Prostate gland (tissue), 2 donors: ENCODE data around the gene XRN2. TPM values are rescaled to one million over a fixed set of nuclear protein-coding genes. Genes with fewer than 3 reads are reported as not detected.
"Not testable (repeated sequence)": the region's sequence is repeated elsewhere in the genome, so short reads cannot be mapped to it uniquely, and the experiment has no call there.

Source experiments
- DNase-seq: peaks from one replicate; pipeline ENCODE4 v3.0.0-alpha.2; 2019; ENCODE audit warnings: low spot score
- H3K27ac ChIP-seq, 2 donors: fragments of 200-600 bp; sonication (generic); 2 replicates each; pipeline ENCODE4 v1.5.1; 2017 to 2019
- H3K27me3 ChIP-seq: fragments of 200-600 bp; sonication (generic); replicated peaks from 2 replicates; pipeline ENCODE4 v1.5.1; 2019; ENCODE audit not compliant: insufficient read depth
- H3K36me3 ChIP-seq, 2 donors: fragments of 200-600 bp; sonication (generic); 1 replicate in 1 of 2; 2 replicates in 1 of 2; pipeline versions ENCODE4 v1.5.1 to v1.8.1; 2017 to 2019
- H3K4me1 ChIP-seq: fragments of 200-600 bp; sonication (generic); replicated peaks from 2 replicates; pipeline ENCODE4 v1.5.1; 2019
- H3K4me3 ChIP-seq, 2 donors: fragments of 200-600 bp; sonication (generic); 2 replicates each; pipeline ENCODE4 v1.5.1; 2017 to 2019
- H3K9me3 ChIP-seq: fragments of 200-600 bp; sonication (generic); 2 replicates; pipeline ENCODE4 v1.5.1; 2017
- CTCF ChIP-seq, 4 experiments: fragments of 200-600 bp in 2 of 4; fragments of 450-650 bp in 2 of 4; sonication (generic) in 2 of 4; IDR thresholded peaks; 1 replicate in 3 of 4; 2 replicates in 1 of 4; pipeline ENCODE4 v1.5.1; 2016 to 2019; ENCODE audit warnings: antibody characterized with exemption in 4 of 4, mild to moderate bottlenecking in 2 of 4, moderate library complexity in 2 of 4
- POLR2A ChIP-seq: fragments of 450-650 bp; IDR thresholded peaks from one replicate; pipeline ENCODE4 v1.6.1; 2016; ENCODE audit warnings: antibody characterized with exemption, mild to moderate bottlenecking
- POLR2AphosphoS5 ChIP-seq: sonication (generic); formaldehyde crosslinking; IDR thresholded peaks from one replicate; pipeline ENCODE4 v1.6.1; 2017; ENCODE audit warnings: antibody characterized with exemption
- WGBS: methylation state at CpG from one replicate; pipeline ENCODE4 v1.1.5; 2018; 5-methylcytosine and 5-hydroxymethylcytosine counted together
- intact Hi-C: fragments of 100-400 bp; cut with DNase I; formaldehyde crosslinking; loops from one replicate; pipeline ENCODE4 v1.14.2; 2022
- total RNA-seq, 2 donors: library from RNA; depleted of rRNA; stranded (reverse); fragments of >200 nt; gene quantifications; one replicate each; pipeline ENCODE4 v1.1.0, GENCODE V29; 2016

The XRN2 gene
- total RNA-seq, 2 donors from 2014 or later, result 49.4 to 51.3 TPM

- WGBS, result 76% methylated on average over 2 of the region's 2 CpGs
- no peak for DNase-seq
- H3K4me3 ChIP-seq, result no peak overlapping the region
- TF ChIP-seq CTCF (IDR thresholded peaks at IDR 0.05), result no peak
- no peak for TF ChIP-seq POLR2AphosphoS5
- TF ChIP-seq POLR2A, result no peak
- H3K36me3 ChIP-seq, result no peaks in the 10 kb centered on the region
- H3K27ac ChIP-seq, result no peak overlapping the region
- no peaks in the 10 kb centered on the region for H3K4me1 ChIP-seq
- H3K27me3 ChIP-seq, result no peaks in the 10 kb centered on the region
- intact Hi-C loops, result no loop called here
- H3K9me3 ChIP-seq, result no peaks in the 10 kb centered on the region
Observed at GRCh38 chr20:21361266-21361665, 58.1 kb downstream of the XRN2 start.

GRCh38 chr20:21364413-21364812 is 61.3 kb downstream of the XRN2 start:
- WGBS, result 98% methylated on average over 6 of the region's 6 CpGs
- H3K36me3 ChIP-seq, result peaks cover 0 to 4% of the 10 kb centered on the region in 2 donors
- no peak for TF ChIP-seq CTCF (IDR thresholded peaks at IDR 0.05)
- TF ChIP-seq POLR2AphosphoS5, result no peak
- no peak for TF ChIP-seq POLR2A
- no peak overlapping the region for H3K4me3 ChIP-seq
- intact Hi-C loops, result no loop called here
- no peak overlapping the region for H3K27ac ChIP-seq
- H3K9me3 ChIP-seq, result no peaks in the 10 kb centered on the region
- DNase-seq, result no peak
- no peaks in the 10 kb centered on the region for H3K4me1 ChIP-seq
- no peaks in the 10 kb centered on the region for H3K27me3 ChIP-seq

- no peak for DNase-seq
Observed at GRCh38 chr20:21365771-21366170, 62.6 kb downstream of the XRN2 start.

GRCh38 chr20:21366273-21366672 is 63.1 kb downstream of the XRN2 start:
- H3K27me3 ChIP-seq, intact Hi-C loops, H3K4me1 ChIP-seq, H3K27ac ChIP-seq, DNase-seq, H3K4me3 ChIP-seq, H3K36me3 ChIP-seq, H3K9me3 ChIP-seq: not testable (repeated sequence)
- WGBS, result 83% methylated on average over 9 of the region's 9 CpGs

More at GRCh38 chr20:21365771-21366170, 62.6 kb downstream of the XRN2 start:
- no peak for TF ChIP-seq CTCF (IDR thresholded peaks at IDR 0.05)
- no peak for TF ChIP-seq POLR2AphosphoS5
- no peak for TF ChIP-seq POLR2A
- H3K27me3 ChIP-seq, result no peaks in the 10 kb centered on the region
- intact Hi-C loops, result no loop called here
- H3K27ac ChIP-seq, result no peak overlapping the region
- H3K4me3 ChIP-seq, result no peak overlapping the region
- no peaks in the 10 kb centered on the region for H3K9me3 ChIP-seq
- no peaks in the 10 kb centered on the region for H3K4me1 ChIP-seq
- peaks cover 0 to 4% of the 10 kb centered on the region in 2 donors for H3K36me3 ChIP-seq
- WGBS, result 97% methylated on average over 3 of the region's 3 CpGs

GRCh38 chr20:21368791-21369190 is 65.7 kb downstream of the XRN2 start:
- Histone ChIP-seq H3K27me3 (no peaks in the 10 kb centered on the region), H3K9me3 (no peaks in the 10 kb centered on the region), H3K4me3 (no peak overlapping the region), H3K27ac (no peak overlapping the region), H3K36me3 (peaks cover 0 to 4% of the 10 kb centered on the region in 2 donors), H3K4me1 (no peaks in the 10 kb centered on the region)
- TF ChIP-seq CTCF (IDR thresholded peaks at IDR 0.05), result no peak
- WGBS, result 44% methylated on average over 2 of the region's 2 CpGs
- DNase-seq, result no peak
- intact Hi-C loops, result no loop called here
